Peyer's patch (tissue), 4 donors: ENCODE data around the gene WASHC2A.
"Not testable (repeated sequence)": the region's sequence is repeated elsewhere in the genome, so short reads cannot be mapped to it uniquely, and the experiment has no call there.

ENCODE experiments used
- CTCF ChIP-seq, 6 experiments: fragments of 450-650 bp in 4 of 6; fragments of 200-600 bp in 2 of 6; sonication (generic) in 1 of 6; IDR thresholded peaks; one replicate each; pipeline ENCODE4 v1.5.1; 2017 to 2019; ENCODE audit warnings: antibody characterized with exemption in 6 of 6, mild to moderate bottlenecking in 3 of 6, moderate library complexity in 1 of 6
- POLR2A ChIP-seq, 2 donors: fragments of 450-650 bp; IDR thresholded peaks; one replicate each; pipeline ENCODE4 v1.5.1; 2017; ENCODE audit warnings: antibody characterized with exemption in 2 of 2, mild to moderate bottlenecking in 2 of 2, moderate library complexity in 2 of 2

DNA sequence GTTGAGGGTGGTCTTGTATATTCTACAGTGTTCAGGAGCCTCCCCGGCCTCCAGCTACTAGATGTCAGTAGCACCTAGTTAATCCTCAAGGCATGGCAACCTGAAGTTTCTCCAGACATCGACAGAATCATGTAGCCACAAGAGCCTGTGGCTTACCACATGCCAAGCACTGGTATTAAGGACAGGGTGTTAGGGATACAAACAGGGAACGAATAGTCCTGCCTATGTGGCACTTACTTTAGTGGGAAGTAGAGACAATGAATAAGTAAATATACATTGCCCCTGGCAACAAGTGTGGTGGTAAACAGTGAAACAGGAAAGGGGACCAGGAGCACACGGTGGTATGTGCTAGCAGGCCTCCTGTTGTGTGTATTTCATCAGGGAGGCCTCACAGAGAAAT, 32.4 kb upstream of the WASHC2A start:
- not testable (repeated sequence) for TF ChIP-seq CTCF, POLR2A (IDR thresholded peaks at IDR 0.05)
